K562 (cell line): ENCODE data around the gene HELLS. TPM values are rescaled to one million over a fixed set of nuclear protein-coding genes. Genes with fewer than 3 reads are reported as not detected.

ENCODE experiments used
- ATAC-seq: fragments of 200-7000 bp; cut with Tn5 transposase; 3 replicates; pipeline ENCODE4 v1.9.1; 2020; ENCODE audit warnings: moderate library complexity
- BruUV-seq: library from RNA; stranded (reverse); fragments of 400-500 nt; replicated peaks from 2 replicates; lab custom pipeline; 2021; lab: Mats Ljungman, UMichigan
- CTCF ChIA-PET: fragments of 300-600 bp; formaldehyde crosslinking; extraction: SDS; loops from one replicate; lab custom pipeline; 2021; ENCODE audit warnings: low intra/inter-chr PET ratio; lab: Yijun Ruan, JAX
- POLR2A ChIA-PET: fragments of 300-600, 350-650 bp; sonication (Branson Sonifier 250); formaldehyde crosslinking; extraction: SDS; loops from one replicate; lab custom pipeline; 2021; ENCODE audit warnings: antibody characterized with exemption, inconsistent platforms; lab: Yijun Ruan, JAX
- DNase-seq, 4 experiments: peaks; one replicate each; pipeline versions ENCODE4 v3.0.0 to v3.0.0-alpha.2; 2011 to 2018; ENCODE audit warnings: low spot score in 3 of 4, mixed read lengths in 3 of 4; ENCODE audit errors: extremely low read depth in 1 of 4
- FAIRE-seq: peaks from 2 replicates; lab custom pipeline; 2011; peaks lifted over from hg19 to GRCh38; lab: Jason Lieb, UNC
- H2AFZ ChIP-seq: 2 replicates; pipeline ENCODE4 v1.6.0; 2011; ENCODE audit warnings: low read depth, low read length, control low read depth, inconsistent platforms
- H3K27ac ChIP-seq: fragments of 200-600 bp; 3 replicates; pipeline ENCODE4 v1.8.0; 2011; ENCODE audit warnings: low read depth, mild to moderate bottlenecking, control low read depth, inconsistent platforms, low read length, moderate library complexity, mixed read lengths; ENCODE audit errors: extremely low read depth
- H3K27me3 ChIP-seq, 2 experiments: fragments of 300-600 bp in 1 of 2; 2 replicates in 1 of 2; 3 replicates in 1 of 2; pipeline versions ENCODE4 v1.6.0 to v1.8.0; 2011; ENCODE audit warnings: inconsistent platforms in 2 of 2, low read length in 2 of 2, mild to moderate bottlenecking in 1 of 2, mixed read lengths in 1 of 2, moderate library complexity in 1 of 2; ENCODE audit not compliant: control insufficient read depth in 2 of 2, insufficient read depth in 2 of 2
- H3K36me3 ChIP-seq: fragments of 300-600 bp; 3 replicates; pipeline ENCODE4 v1.8.0; 2011; ENCODE audit warnings: mild to moderate bottlenecking, low read length, inconsistent platforms; ENCODE audit not compliant: control insufficient read depth, insufficient read depth
- H3K4me1 ChIP-seq, 2 experiments: fragments of 200-600 bp in 1 of 2; replicated peaks in 1 of 2; 2 replicates in 1 of 2; 3 replicates in 1 of 2; pipeline versions ENCODE4 v1.5.1 to v1.8.0; 2011; ENCODE audit warnings: inconsistent platforms in 2 of 2, low read length in 2 of 2, mild to moderate bottlenecking in 1 of 2, mixed read lengths in 1 of 2, moderate library complexity in 1 of 2; ENCODE audit not compliant: control insufficient read depth in 2 of 2, insufficient read depth in 2 of 2
- H3K4me2 ChIP-seq: 2 replicates; pipeline ENCODE4 v1.6.1; 2011; ENCODE audit warnings: low read length, control low read depth, inconsistent platforms, mixed read lengths; ENCODE audit not compliant: insufficient read depth
- H3K4me3 ChIP-seq: fragments of 200-600 bp; sonication (generic), shearing (Covaris generic); 2 replicates; pipeline ENCODE4 v1.5.1; 2016; ENCODE audit warnings: control low read depth, inconsistent platforms
- H3K79me2 ChIP-seq: fragments of 200-600 bp; 3 replicates; pipeline ENCODE4 v1.8.0; 2011; ENCODE audit warnings: low read length, inconsistent platforms; ENCODE audit not compliant: control insufficient read depth, insufficient read depth
- H3K9ac ChIP-seq, 2 experiments: 2 replicates each; pipeline versions ENCODE4 v1.6.0 to v1.6.1; 2011; ENCODE audit warnings: low read depth in 2 of 2, low read length in 2 of 2, control low read depth in 1 of 2, inconsistent platforms in 1 of 2, mild to moderate bottlenecking in 1 of 2, mixed read lengths in 1 of 2; ENCODE audit not compliant: insufficient read depth in 1 of 2
- H3K9me1 ChIP-seq: one replicate; pipeline ENCODE4 v1.6.0; 2011; ENCODE audit warnings: inconsistent platforms, mild to moderate bottlenecking, low read length, moderate library complexity; ENCODE audit not compliant: control insufficient read depth, insufficient read depth
- H3K9me3 ChIP-seq: replicated peaks from 2 replicates; pipeline ENCODE4 v1.5.1; 2011; ENCODE audit warnings: low read depth, low read length, inconsistent platforms; ENCODE audit not compliant: control insufficient read depth, insufficient read depth
- H4K20me1 ChIP-seq: replicated peaks from 2 replicates; pipeline ENCODE4 v1.6.1; 2011; ENCODE audit warnings: low read length, inconsistent platforms, mixed read lengths; ENCODE audit not compliant: control insufficient read depth, insufficient read depth
- EWSR1 ChIP-seq: fragments of 450-650 bp; IDR thresholded peaks from 2 replicates; pipeline ENCODE4 v1.6.1; 2018; ENCODE audit warnings: borderline replicate concordance, mild to moderate bottlenecking, low read depth, moderate library complexity; ENCODE audit not compliant: partially characterized antibody
- FOXA3 ChIP-seq, 2 experiments: fragments of 450-650 bp in 1 of 2; sonication (generic) in 1 of 2; formaldehyde crosslinking; IDR thresholded peaks in 1 of 2; conservative IDR thresholded peaks in 1 of 2; 2 replicates each; pipeline versions ENCODE4 v1.4.0 to v1.8.0; 2020 to 2022; ENCODE audit warnings: mild to moderate bottlenecking in 2 of 2, missing genetic modification reagents in 1 of 2
- GATA2 ChIP-seq: sonication (generic); formaldehyde crosslinking; IDR thresholded peaks from 2 replicates; pipeline ENCODE4 v1.4.0; 2020; ENCODE audit warnings: mild to moderate bottlenecking, missing genetic modification reagents
- JUNB ChIP-seq: fragments of 450-650 bp; formaldehyde crosslinking; conservative IDR thresholded peaks from 2 replicates; pipeline ENCODE4 v1.4.0; 2020; ENCODE audit warnings: mild to moderate bottlenecking
- MECOM ChIP-seq: fragments of 250-450 bp; sonication (Bioruptor Pico); IDR thresholded peaks from 2 replicates; pipeline ENCODE4 v1.8.0; 2022; ENCODE audit warnings: inconsistent platforms
- MYNN ChIP-seq, 2 experiments: sonication (generic); formaldehyde crosslinking in 1 of 2; IDR thresholded peaks; 2 replicates each; pipeline versions ENCODE4 v1.5.0 to v1.6.1; 2016 to 2020; ENCODE audit warnings: antibody characterized with exemption in 1 of 2, missing genetic modification reagents in 1 of 2
- NR2C2 ChIP-seq, 2 experiments: fragments of 200-800 bp in 1 of 2; sonication (Bioruptor generic) in 1 of 2; sonication (generic) in 1 of 2; formaldehyde crosslinking in 1 of 2; IDR thresholded peaks; 2 replicates each; pipeline versions ENCODE4 v1.6.1 to v1.8.0; 2016 to 2022; ENCODE audit warnings: mild to moderate bottlenecking in 1 of 2, missing compliant biosample characterization in 1 of 2, missing genetic modification characterization in 1 of 2, missing genetic modification reagents in 1 of 2
- NRF1 ChIP-seq, 2 experiments: fragments of 450-650 bp; IDR thresholded peaks in 1 of 2; conservative IDR thresholded peaks in 1 of 2; 2 replicates each; pipeline ENCODE4 v1.6.1; 2014; ENCODE audit warnings: mild to moderate bottlenecking in 2 of 2
- PRPF4 ChIP-seq: fragments of 200-400 bp; formaldehyde crosslinking; IDR thresholded peaks from one replicate; pipeline ENCODE4 v1.6.1; 2017; ENCODE audit warnings: low read length, low read depth, mild to moderate bottlenecking; ENCODE audit not compliant: insufficient read depth, poor library complexity, severe bottlenecking
- REST ChIP-seq, 2 experiments: fragments of 450-650 bp; formaldehyde crosslinking in 1 of 2; IDR thresholded peaks; 2 replicates each; pipeline versions ENCODE4 v1.4.0 to v1.6.1; 2014 to 2020; ENCODE audit warnings: mild to moderate bottlenecking in 2 of 2, borderline replicate concordance in 1 of 2, low read depth in 1 of 2
- SNRNP70 ChIP-seq: fragments of 200-400 bp; formaldehyde crosslinking; optimal IDR thresholded peaks from 2 replicates; pipeline ENCODE3; 2017; ENCODE audit warnings: low read depth, low read length
- SOX6 ChIP-seq: fragments of 450-650 bp; IDR thresholded peaks from 2 replicates; pipeline ENCODE4 v1.6.1; 2014; ENCODE audit warnings: mild to moderate bottlenecking
- SP1 ChIP-seq: sonication (generic); formaldehyde crosslinking; IDR thresholded peaks from 2 replicates; pipeline ENCODE4 v1.8.1; 2022; ENCODE audit warnings: mild to moderate bottlenecking, missing genetic modification reagents
- in situ Hi-C: fragments of 300-500 bp; cut with MboI; formaldehyde crosslinking; loops from 4 replicates; pipeline ENCODE4 v1.15.0; 2018; ENCODE audit warnings: inconsistent platforms, mixed read lengths
- intact Hi-C: fragments of 100-400 bp; cut with micrococcal nuclease; formaldehyde crosslinking; loops from 2 replicates; pipeline ENCODE4 v1.14.2; 2022
- polyA plus RNA-seq, 8 experiments: library from polyadenylated mRNA; depleted of rRNA in 4 of 8; stranded (reverse) in 5 of 8; unstranded in 3 of 8; fragments of >200 nt; fragmentation: Nextera tagmentation in 2 of 8; fragmentation: Illumina TruSeq in 1 of 8; extraction: Ambion mirVana in 2 of 8; extraction: Trizol in 1 of 8; gene quantifications; 2 replicates each; pipeline versions ENCODE4 v1.2.1 to v1.2.3, GENCODE V29; 2011 to 2014; ENCODE audit warnings: inconsistent platforms in 1 of 8, missing spikeins in 1 of 8
- total RNA-seq, 7 experiments: library from RNA; depleted of rRNA in 6 of 7; stranded (reverse); fragments of >200 nt in 6 of 7; fragmentation: Illumina TruSeq in 2 of 7; extraction: Trizol in 2 of 7; gene quantifications; 2 replicates each; pipeline versions ENCODE4 v1.2.1 to v1.2.3, GENCODE V29; 2011 to 2021; ENCODE audit warnings: low replicate concordance in 1 of 7
- TF ChIP-seq, protein P1 (sequence below): fragments of 450-650 bp; formaldehyde crosslinking; conservative IDR thresholded peaks from 2 replicates; pipeline ENCODE4 v1.4.0; 2022; ENCODE audit warnings: mild to moderate bottlenecking, missing genetic modification characterization

HELLS gene
- total and polyA plus RNA-seq, 9 of the 15 experiments (the other 6 are each of a cell fraction or from before 2014, with no cell fraction given), result 8.8 to 52.1 (median 24.7) TPM

DNA sequence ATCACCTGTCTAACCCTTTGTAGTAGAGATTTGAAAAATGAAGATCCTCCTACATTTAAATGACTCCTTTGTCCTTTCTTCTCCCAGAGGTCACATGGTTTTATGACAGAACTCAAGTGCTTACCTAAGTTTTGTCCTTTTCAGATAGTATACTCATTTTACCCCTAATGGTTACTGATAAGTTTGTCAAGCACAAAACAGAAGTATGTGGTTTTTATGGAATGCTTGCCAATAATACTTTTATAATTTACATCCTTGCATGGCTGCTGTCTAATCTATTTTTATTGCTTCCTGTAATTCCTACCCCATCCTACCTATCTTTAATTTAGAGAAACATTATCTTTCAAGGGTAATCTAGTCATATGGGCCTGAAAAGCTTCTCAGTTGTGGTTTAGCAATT lies 37.5 kb downstream of the HELLS start:
- no peak overlapping the region for H3K4me3 ChIP-seq
- peaks cover 40% of the 10 kb centered on the region; the same call in 2 of the 3 replicates for H3K36me3 ChIP-seq
- H3K27ac ChIP-seq, result no peak overlapping the region
- no peak overlapping the region for H3K9ac ChIP-seq
- no peak overlapping the region for H3K4me2 ChIP-seq
- FAIRE-seq (no peak), ATAC-seq (no peak), DNase-seq (no peak)
- in situ Hi-C loops, result no loop called here
- H3K79me2 ChIP-seq, result no peaks in the 10 kb centered on the region
- no peak overlapping the region for H2AFZ ChIP-seq
- CTCF ChIA-PET, result no interaction called here
- BruUV-seq, result no TSS peak
- H4K20me1 ChIP-seq, result no peaks in the 10 kb centered on the region
- no peaks in the 10 kb centered on the region for H3K27me3 ChIP-seq
- H3K9me3 ChIP-seq, result no peaks in the 10 kb centered on the region
- POLR2A ChIA-PET, result no interaction called here
- no peaks in the 10 kb centered on the region for H3K4me1 ChIP-seq
- H3K9me1 ChIP-seq, result no peaks in the 10 kb centered on the region
- intact Hi-C loops, result no loop called here
- TF ChIP-seq EWSR1 (no peak), PRPF4 (no peak), NRF1 (conservative IDR thresholded peaks at IDR 0.05 in 1 of 2, IDR thresholded peaks at IDR 0.05 in 1 of 2) (no peak), NR2C2 (CRISPR knock-in tag; IDR thresholded peaks at IDR 0.05) (no peak), NR2C2 (tag; IDR thresholded peaks at IDR 0.05) (no peak), SP1 (CRISPR knock-in tag) (no peak), REST (IDR thresholded peaks at IDR 0.05; ENCODE audit: borderline replicate concordance) (no peak), REST (CRISPR knock-in tag; IDR thresholded peaks at IDR 0.05; ENCODE audit: low read depth) (no peak), SOX6 (no peak), FOXA3 (CRISPR knock-in tag; conservative IDR thresholded peaks at IDR 0.05 in 1 of 2, IDR thresholded peaks at IDR 0.05 in 1 of 2) (no peak), MECOM (CRISPR knock-in tag) (no peak), GATA2 (CRISPR knock-in tag) (no peak), JUNB (no peak), MYNN (IDR thresholded peaks at IDR 0.05) (no peak), MYNN (CRISPR knock-in tag; IDR thresholded peaks at IDR 0.05) (no peak), SNRNP70 (no peak)
- TF ChIP-seq, protein P1, sequence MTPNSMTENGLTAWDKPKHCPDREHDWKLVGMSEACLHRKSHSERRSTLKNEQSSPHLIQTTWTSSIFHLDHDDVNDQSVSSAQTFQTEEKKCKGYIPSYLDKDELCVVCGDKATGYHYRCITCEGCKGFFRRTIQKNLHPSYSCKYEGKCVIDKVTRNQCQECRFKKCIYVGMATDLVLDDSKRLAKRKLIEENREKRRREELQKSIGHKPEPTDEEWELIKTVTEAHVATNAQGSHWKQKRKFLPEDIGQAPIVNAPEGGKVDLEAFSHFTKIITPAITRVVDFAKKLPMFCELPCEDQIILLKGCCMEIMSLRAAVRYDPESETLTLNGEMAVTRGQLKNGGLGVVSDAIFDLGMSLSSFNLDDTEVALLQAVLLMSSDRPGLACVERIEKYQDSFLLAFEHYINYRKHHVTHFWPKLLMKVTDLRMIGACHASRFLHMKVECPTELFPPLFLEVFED (CRISPR knock-in tag), result no peak
